GM23338 (cell line): Measurements from ENCODE around the gene LIN54. TPM values are rescaled to one million over a fixed set of nuclear protein-coding genes. Genes with fewer than 3 reads are reported as not detected.

Experiments
- ATAC-seq: fragments of 200-7000 bp; cut with Tn5 transposase; 3 replicates; pipeline ENCODE4 v1.9.1; 2020
- DNase-seq: peaks from one replicate; pipeline ENCODE4 v3.0.0-alpha.2; 2015; ENCODE audit warnings: low spot score
- H2AFZ ChIP-seq: fragments of 200-600 bp; sonication (generic); 2 replicates; pipeline ENCODE4 v1.8.0; 2016; ENCODE audit warnings: antibody characterized with exemption, mild to moderate bottlenecking, moderate library complexity
- H3F3A ChIP-seq: fragments of 200-600 bp; sonication (generic); replicated peaks from 2 replicates; pipeline ENCODE4 v1.8.0; 2017; ENCODE audit warnings: antibody characterized with exemption, mixed run types, low read depth
- H3K27ac ChIP-seq: fragments of 200-600 bp; sonication (generic); 2 replicates; pipeline ENCODE4 v1.6.1; 2016; ENCODE audit warnings: low read depth
- H3K27me3 ChIP-seq: fragments of 200-600 bp; sonication (generic); 2 replicates; pipeline ENCODE4 v1.8.0; 2016; ENCODE audit warnings: mild to moderate bottlenecking, mixed run types, moderate library complexity; ENCODE audit not compliant: insufficient read depth
- H3K36me3 ChIP-seq: fragments of 200-600 bp; sonication (generic); 2 replicates; pipeline ENCODE4 v1.8.0; 2016; ENCODE audit warnings: mild to moderate bottlenecking; ENCODE audit not compliant: insufficient read depth
- H3K4me1 ChIP-seq: fragments of 200-600 bp; sonication (generic); 2 replicates; pipeline ENCODE4 v1.8.0; 2016; ENCODE audit warnings: mild to moderate bottlenecking, moderate library complexity; ENCODE audit not compliant: insufficient read depth
- H3K4me2 ChIP-seq: fragments of 200-600 bp; sonication (generic); 2 replicates; pipeline ENCODE4 v1.7.1; 2017; ENCODE audit warnings: mixed run types
- H3K4me3 ChIP-seq: fragments of 200-600 bp; sonication (generic); 2 replicates; pipeline ENCODE4 v1.6.1; 2016; ENCODE audit warnings: mixed run types
- H3K79me2 ChIP-seq: fragments of 200-600 bp; sonication (generic); replicated peaks from 2 replicates; pipeline ENCODE4 v1.8.0; 2017; ENCODE audit warnings: mild to moderate bottlenecking; ENCODE audit not compliant: insufficient read depth
- H3K9me2 ChIP-seq: fragments of 200-600 bp; sonication (generic); 2 replicates; pipeline ENCODE4 v1.8.0; 2017; ENCODE audit not compliant: insufficient read depth
- H4K20me1 ChIP-seq: fragments of 200-600 bp; sonication (generic); replicated peaks from 2 replicates; pipeline ENCODE4 v1.8.0; 2017; ENCODE audit warnings: mild to moderate bottlenecking; ENCODE audit not compliant: insufficient read depth
- H3K27ac Mint-ChIP-seq: 2 replicates; pipeline ENCODE4 v1.8.0; 2020; ENCODE audit warnings: inconsistent platforms, mild to moderate bottlenecking, moderate library complexity, mixed read lengths
- H3K27me3 Mint-ChIP-seq: 3 replicates; pipeline ENCODE4 v1.8.0; 2022; ENCODE audit warnings: low read depth, mild to moderate bottlenecking, moderate library complexity, mixed read lengths, inconsistent platforms; ENCODE audit not compliant: insufficient read depth, poor library complexity
- H3K36me3 Mint-ChIP-seq: 3 replicates; pipeline ENCODE4 v1.8.0; 2021; ENCODE audit warnings: low read depth, mild to moderate bottlenecking, inconsistent platforms, moderate library complexity, mixed read lengths
- H3K4me1 Mint-ChIP-seq: 3 replicates; pipeline ENCODE4 v1.8.0; 2020; ENCODE audit warnings: mild to moderate bottlenecking, inconsistent platforms, mixed read lengths
- H3K4me3 Mint-ChIP-seq: 3 replicates; pipeline ENCODE4 v1.8.0; 2021; ENCODE audit warnings: moderate library complexity, mild to moderate bottlenecking, inconsistent platforms, mixed read lengths
- H3K9me3 Mint-ChIP-seq: 3 replicates; pipeline ENCODE4 v1.8.0; 2020; ENCODE audit warnings: moderate library complexity, mild to moderate bottlenecking, inconsistent platforms, mixed read lengths
- CREB1 ChIP-seq: fragments of 250-450 bp; sonication (Bioruptor Pico); IDR thresholded peaks from 2 replicates; pipeline ENCODE4 v1.5.0; 2020; ENCODE audit warnings: low read depth, mild to moderate bottlenecking, moderate library complexity
- ETS1 ChIP-seq: IDR thresholded peaks from 2 replicates; pipeline ENCODE4 v1.6.1; 2016; ENCODE audit warnings: antibody characterized with exemption
- EZH2 ChIP-seq: fragments of 200-600 bp; sonication (generic); IDR thresholded peaks from one replicate; pipeline ENCODE4 v1.8.0; 2017; ENCODE audit warnings: antibody characterized with exemption, mild to moderate bottlenecking, low read depth; ENCODE audit not compliant: unreplicated experiment
- EZH2phosphoT487 ChIP-seq: fragments of 200-600 bp; sonication (generic); IDR thresholded peaks from one replicate; pipeline ENCODE4 v1.8.1; 2018; ENCODE audit warnings: antibody characterized with exemption; ENCODE audit not compliant: unreplicated experiment
- JUNB ChIP-seq: IDR thresholded peaks from one replicate; pipeline ENCODE4 v1.6.1; 2016; ENCODE audit warnings: antibody characterized with exemption; ENCODE audit not compliant: unreplicated experiment
- NANOG ChIP-seq: IDR thresholded peaks from 2 replicates; pipeline ENCODE4 v1.6.1; 2016; ENCODE audit warnings: antibody characterized with exemption, borderline replicate concordance
- POLR2AphosphoS5 ChIP-seq: IDR thresholded peaks from 2 replicates; pipeline ENCODE4 v1.6.1; 2016; ENCODE audit warnings: antibody characterized with exemption, low read depth
- STAT1 ChIP-seq: IDR thresholded peaks from one replicate; pipeline ENCODE4 v1.6.1; 2016; ENCODE audit warnings: antibody characterized with exemption; ENCODE audit not compliant: unreplicated experiment
- ZNF114 ChIP-seq: fragments of 250-450 bp; sonication (Bioruptor Pico); IDR thresholded peaks from 2 replicates; pipeline ENCODE4 v1.5.0; 2020; ENCODE audit warnings: mild to moderate bottlenecking, moderate library complexity
- ZNF331 ChIP-seq: fragments of 250-450 bp; sonication (Bioruptor Pico); IDR thresholded peaks from 2 replicates; pipeline ENCODE4 v1.5.0; 2020; ENCODE audit warnings: low read depth, mild to moderate bottlenecking, moderate library complexity
- polyA plus RNA-seq: library from polyadenylated mRNA; unstranded; fragments of >200 nt; fragmentation: Nextera tagmentation; extraction: Ambion mirVana; gene quantifications from 2 replicates; pipeline ENCODE4 v1.2.1, GENCODE V29; 2016
- total RNA-seq: library from RNA; depleted of rRNA; stranded (reverse); fragments of >200 nt; shearing (Covaris generic); gene quantifications from 2 replicates; pipeline ENCODE4 v1.2.3, GENCODE V29; 2014
- TF ChIP-seq, protein P1 (sequence below), 2 experiments: fragments of 200-600 bp in 1 of 2; sonication (generic) in 1 of 2; conservative IDR thresholded peaks; 2 replicates each; pipeline versions ENCODE4 v1.5.1 to v1.6.1; 2016 to 2017; ENCODE audit warnings: antibody characterized with exemption in 2 of 2, low read depth in 2 of 2, mild to moderate bottlenecking in 2 of 2, moderate library complexity in 1 of 2
- TF ChIP-seq, protein P2 (sequence below): fragments of 250-450 bp; sonication (Bioruptor Pico); IDR thresholded peaks from 2 replicates; pipeline ENCODE4 v1.5.0; 2020; ENCODE audit warnings: mild to moderate bottlenecking, moderate library complexity
- TF ChIP-seq, protein P3 (sequence below): IDR thresholded peaks from one replicate; pipeline ENCODE4 v1.6.1; 2018; ENCODE audit warnings: antibody characterized with exemption; ENCODE audit not compliant: unreplicated experiment

The LIN54 gene
- total and polyA plus RNA-seq, 2 experiments from 2014 or later = 4.0 to 11.2 TPM

GRCh38 chr4:82965763-82966162, 44.9 kb downstream of the LIN54 start:
- no peak for ATAC-seq
- Mint-ChIP-seq H3K27me3 (peaks cover 4% of the 10 kb centered on the region), H3K36me3 (no peaks in the 10 kb centered on the region), H3K4me1 (no peaks in the 10 kb centered on the region), H3K9me3 (no peaks in the 10 kb centered on the region), H3K4me3 (no peak overlapping the region), H3K27ac (no peak overlapping the region)
- Histone ChIP-seq H3K4me3 (no peak overlapping the region), H3K79me2 (no peaks in the 10 kb centered on the region), H3K27me3 (no peaks in the 10 kb centered on the region), H3K9me2 (no peaks in the 10 kb centered on the region), H3K36me3 (no peaks in the 10 kb centered on the region), H3F3A (no peaks in the 10 kb centered on the region), H3K27ac (no peak overlapping the region), H2AFZ (no peak overlapping the region), H4K20me1 (no peaks in the 10 kb centered on the region), H3K4me2 (no peak overlapping the region), H3K4me1 (no peaks in the 10 kb centered on the region)
- TF ChIP-seq ZNF331 (CRISPR knock-in tag) (no peak), CREB1 (CRISPR knock-in tag) (no peak), EZH2 (no peak), ETS1 (no peak), EZH2phosphoT487 (no peak), JUNB (no peak), STAT1 (no peak), NANOG (no peak), ZNF114 (CRISPR knock-in tag) (no peak), POLR2AphosphoS5 (no peak)
- TF ChIP-seq, protein P1, sequence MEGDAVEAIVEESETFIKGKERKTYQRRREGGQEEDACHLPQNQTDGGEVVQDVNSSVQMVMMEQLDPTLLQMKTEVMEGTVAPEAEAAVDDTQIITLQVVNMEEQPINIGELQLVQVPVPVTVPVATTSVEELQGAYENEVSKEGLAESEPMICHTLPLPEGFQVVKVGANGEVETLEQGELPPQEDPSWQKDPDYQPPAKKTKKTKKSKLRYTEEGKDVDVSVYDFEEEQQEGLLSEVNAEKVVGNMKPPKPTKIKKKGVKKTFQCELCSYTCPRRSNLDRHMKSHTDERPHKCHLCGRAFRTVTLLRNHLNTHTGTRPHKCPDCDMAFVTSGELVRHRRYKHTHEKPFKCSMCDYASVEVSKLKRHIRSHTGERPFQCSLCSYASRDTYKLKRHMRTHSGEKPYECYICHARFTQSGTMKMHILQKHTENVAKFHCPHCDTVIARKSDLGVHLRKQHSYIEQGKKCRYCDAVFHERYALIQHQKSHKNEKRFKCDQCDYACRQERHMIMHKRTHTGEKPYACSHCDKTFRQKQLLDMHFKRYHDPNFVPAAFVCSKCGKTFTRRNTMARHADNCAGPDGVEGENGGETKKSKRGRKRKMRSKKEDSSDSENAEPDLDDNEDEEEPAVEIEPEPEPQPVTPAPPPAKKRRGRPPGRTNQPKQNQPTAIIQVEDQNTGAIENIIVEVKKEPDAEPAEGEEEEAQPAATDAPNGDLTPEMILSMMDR (conservative IDR thresholded peaks at IDR 0.05; ENCODE audit: low read depth in 2 of 2) = no peak
- TF ChIP-seq, protein P2, sequence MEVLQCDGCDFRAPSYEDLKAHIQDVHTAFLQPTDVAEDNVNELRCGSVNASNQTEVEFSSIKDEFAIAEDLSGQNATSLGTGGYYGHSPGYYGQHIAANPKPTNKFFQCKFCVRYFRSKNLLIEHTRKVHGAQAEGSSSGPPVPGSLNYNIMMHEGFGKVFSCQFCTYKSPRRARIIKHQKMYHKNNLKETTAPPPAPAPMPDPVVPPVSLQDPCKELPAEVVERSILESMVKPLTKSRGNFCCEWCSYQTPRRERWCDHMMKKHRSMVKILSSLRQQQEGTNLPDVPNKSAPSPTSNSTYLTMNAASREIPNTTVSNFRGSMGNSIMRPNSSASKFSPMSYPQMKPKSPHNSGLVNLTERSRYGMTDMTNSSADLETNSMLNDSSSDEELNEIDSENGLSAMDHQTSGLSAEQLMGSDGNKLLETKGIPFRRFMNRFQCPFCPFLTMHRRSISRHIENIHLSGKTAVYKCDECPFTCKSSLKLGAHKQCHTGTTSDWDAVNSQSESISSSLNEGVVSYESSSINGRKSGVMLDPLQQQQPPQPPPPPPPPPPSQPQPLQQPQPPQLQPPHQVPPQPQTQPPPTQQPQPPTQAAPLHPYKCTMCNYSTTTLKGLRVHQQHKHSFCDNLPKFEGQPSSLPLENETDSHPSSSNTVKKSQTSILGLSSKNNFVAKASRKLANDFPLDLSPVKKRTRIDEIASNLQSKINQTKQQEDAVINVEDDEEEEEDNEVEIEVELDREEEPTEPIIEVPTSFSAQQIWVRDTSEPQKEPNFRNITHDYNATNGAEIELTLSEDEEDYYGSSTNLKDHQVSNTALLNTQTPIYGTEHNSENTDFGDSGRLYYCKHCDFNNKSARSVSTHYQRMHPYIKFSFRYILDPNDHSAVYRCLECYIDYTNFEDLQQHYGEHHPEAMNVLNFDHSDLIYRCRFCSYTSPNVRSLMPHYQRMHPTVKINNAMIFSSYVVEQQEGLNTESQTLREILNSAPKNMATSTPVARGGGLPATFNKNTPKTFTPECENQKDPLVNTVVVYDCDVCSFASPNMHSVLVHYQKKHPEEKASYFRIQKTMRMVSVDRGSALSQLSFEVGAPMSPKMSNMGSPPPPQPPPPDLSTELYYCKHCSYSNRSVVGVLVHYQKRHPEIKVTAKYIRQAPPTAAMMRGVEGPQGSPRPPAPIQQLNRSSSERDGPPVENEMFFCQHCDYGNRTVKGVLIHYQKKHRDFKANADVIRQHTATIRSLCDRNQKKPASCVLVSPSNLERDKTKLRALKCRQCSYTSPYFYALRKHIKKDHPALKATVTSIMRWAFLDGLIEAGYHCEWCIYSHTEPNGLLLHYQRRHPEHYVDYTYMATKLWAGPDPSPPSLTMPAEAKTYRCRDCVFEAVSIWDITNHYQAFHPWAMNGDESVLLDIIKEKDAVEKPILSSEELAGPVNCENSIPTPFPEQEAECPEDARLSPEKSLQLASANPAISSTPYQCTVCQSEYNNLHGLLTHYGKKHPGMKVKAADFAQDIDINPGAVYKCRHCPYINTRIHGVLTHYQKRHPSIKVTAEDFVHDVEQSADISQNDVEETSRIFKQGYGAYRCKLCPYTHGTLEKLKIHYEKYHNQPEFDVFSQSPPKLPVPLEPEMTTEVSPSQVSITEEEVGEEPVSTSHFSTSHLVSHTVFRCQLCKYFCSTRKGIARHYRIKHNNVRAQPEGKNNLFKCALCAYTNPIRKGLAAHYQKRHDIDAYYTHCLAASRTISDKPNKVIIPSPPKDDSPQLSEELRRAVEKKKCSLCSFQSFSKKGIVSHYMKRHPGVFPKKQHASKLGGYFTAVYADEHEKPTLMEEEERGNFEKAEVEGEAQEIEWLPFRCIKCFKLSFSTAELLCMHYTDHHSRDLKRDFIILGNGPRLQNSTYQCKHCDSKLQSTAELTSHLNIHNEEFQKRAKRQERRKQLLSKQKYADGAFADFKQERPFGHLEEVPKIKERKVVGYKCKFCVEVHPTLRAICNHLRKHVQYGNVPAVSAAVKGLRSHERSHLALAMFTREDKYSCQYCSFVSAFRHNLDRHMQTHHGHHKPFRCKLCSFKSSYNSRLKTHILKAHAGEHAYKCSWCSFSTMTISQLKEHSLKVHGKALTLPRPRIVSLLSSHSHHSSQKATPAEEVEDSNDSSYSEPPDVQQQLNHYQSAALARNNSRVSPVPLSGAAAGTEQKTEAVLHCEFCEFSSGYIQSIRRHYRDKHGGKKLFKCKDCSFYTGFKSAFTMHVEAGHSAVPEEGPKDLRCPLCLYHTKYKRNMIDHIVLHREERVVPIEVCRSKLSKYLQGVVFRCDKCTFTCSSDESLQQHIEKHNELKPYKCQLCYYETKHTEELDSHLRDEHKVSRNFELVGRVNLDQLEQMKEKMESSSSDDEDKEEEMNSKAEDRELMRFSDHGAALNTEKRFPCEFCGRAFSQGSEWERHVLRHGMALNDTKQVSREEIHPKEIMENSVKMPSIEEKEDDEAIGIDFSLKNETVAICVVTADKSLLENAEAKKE (CRISPR knock-in tag) = no peak
- TF ChIP-seq, protein P3, sequence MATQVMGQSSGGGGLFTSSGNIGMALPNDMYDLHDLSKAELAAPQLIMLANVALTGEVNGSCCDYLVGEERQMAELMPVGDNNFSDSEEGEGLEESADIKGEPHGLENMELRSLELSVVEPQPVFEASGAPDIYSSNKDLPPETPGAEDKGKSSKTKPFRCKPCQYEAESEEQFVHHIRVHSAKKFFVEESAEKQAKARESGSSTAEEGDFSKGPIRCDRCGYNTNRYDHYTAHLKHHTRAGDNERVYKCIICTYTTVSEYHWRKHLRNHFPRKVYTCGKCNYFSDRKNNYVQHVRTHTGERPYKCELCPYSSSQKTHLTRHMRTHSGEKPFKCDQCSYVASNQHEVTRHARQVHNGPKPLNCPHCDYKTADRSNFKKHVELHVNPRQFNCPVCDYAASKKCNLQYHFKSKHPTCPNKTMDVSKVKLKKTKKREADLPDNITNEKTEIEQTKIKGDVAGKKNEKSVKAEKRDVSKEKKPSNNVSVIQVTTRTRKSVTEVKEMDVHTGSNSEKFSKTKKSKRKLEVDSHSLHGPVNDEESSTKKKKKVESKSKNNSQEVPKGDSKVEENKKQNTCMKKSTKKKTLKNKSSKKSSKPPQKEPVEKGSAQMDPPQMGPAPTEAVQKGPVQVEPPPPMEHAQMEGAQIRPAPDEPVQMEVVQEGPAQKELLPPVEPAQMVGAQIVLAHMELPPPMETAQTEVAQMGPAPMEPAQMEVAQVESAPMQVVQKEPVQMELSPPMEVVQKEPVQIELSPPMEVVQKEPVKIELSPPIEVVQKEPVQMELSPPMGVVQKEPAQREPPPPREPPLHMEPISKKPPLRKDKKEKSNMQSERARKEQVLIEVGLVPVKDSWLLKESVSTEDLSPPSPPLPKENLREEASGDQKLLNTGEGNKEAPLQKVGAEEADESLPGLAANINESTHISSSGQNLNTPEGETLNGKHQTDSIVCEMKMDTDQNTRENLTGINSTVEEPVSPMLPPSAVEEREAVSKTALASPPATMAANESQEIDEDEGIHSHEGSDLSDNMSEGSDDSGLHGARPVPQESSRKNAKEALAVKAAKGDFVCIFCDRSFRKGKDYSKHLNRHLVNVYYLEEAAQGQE = no peak
- DNase-seq = no peak
